Hepatocyte (in vitro differentiated cells): Measurements from ENCODE around the gene RBMS1. TPM values are rescaled to one million over a fixed set of nuclear protein-coding genes. Genes with fewer than 3 reads are reported as not detected.
A peak's percentile ranks its signal among the peaks of the same experiment; 100 is the strongest.

Experiments
- DNase-seq: peaks from one replicate; pipeline ENCODE4 v3.0.0-alpha.2; 2016; ENCODE audit warnings: low spot score
- H2AFZ ChIP-seq: fragments of 200-600 bp; sonication (generic); 2 replicates; pipeline ENCODE4 v1.6.0; 2016; ENCODE audit warnings: antibody characterized with exemption, mild to moderate bottlenecking
- H3K27ac ChIP-seq: fragments of 200-600 bp; sonication (generic); 2 replicates; pipeline ENCODE4 v1.5.1; 2016; ENCODE audit warnings: mild to moderate bottlenecking
- H3K27me3 ChIP-seq: fragments of 200-600 bp; sonication (generic); 2 replicates; pipeline ENCODE4 v1.6.1; 2016
- H3K36me3 ChIP-seq: fragments of 200-600 bp; sonication (generic); replicated peaks from 2 replicates; pipeline ENCODE4 v1.5.1; 2016; ENCODE audit warnings: low read depth; ENCODE audit not compliant: insufficient read depth
- H3K4me1 ChIP-seq: fragments of 200-600 bp; sonication (generic); 2 replicates; pipeline ENCODE4 v1.5.1; 2016; ENCODE audit warnings: mild to moderate bottlenecking, moderate library complexity; ENCODE audit not compliant: insufficient read depth
- H3K4me2 ChIP-seq: fragments of 200-600 bp; sonication (generic); 2 replicates; pipeline ENCODE4 v1.6.0; 2016
- H3K4me3 ChIP-seq: fragments of 200-600 bp; sonication (generic); 2 replicates; pipeline ENCODE4 v1.5.1; 2016; ENCODE audit warnings: mild to moderate bottlenecking
- H3K79me2 ChIP-seq: fragments of 200-600 bp; sonication (generic); 2 replicates; pipeline ENCODE4 v1.6.0; 2017; ENCODE audit warnings: mild to moderate bottlenecking
- H3K9me2 ChIP-seq: fragments of 200-600 bp; sonication (generic); replicated peaks from 2 replicates; pipeline ENCODE4 v1.6.0; 2017; ENCODE audit warnings: mild to moderate bottlenecking; ENCODE audit not compliant: insufficient read depth
- H3K9me3 ChIP-seq: fragments of 200-600 bp; sonication (generic); 2 replicates; pipeline ENCODE4 v1.5.1; 2016; ENCODE audit warnings: low read depth, mild to moderate bottlenecking
- H4K20me1 ChIP-seq: fragments of 200-600 bp; sonication (generic); 2 replicates; pipeline ENCODE4 v1.6.0; 2016; ENCODE audit warnings: mild to moderate bottlenecking; ENCODE audit not compliant: insufficient read depth, poor library complexity, severe bottlenecking
- EZH2 ChIP-seq: fragments of 200-600 bp; sonication (generic); IDR thresholded peaks from 2 replicates; pipeline ENCODE4 v1.6.1; 2016; ENCODE audit warnings: antibody characterized with exemption, mild to moderate bottlenecking, borderline replicate concordance
- EZH2phosphoT487 ChIP-seq: fragments of 200-600 bp; sonication (generic); IDR thresholded peaks from one replicate; pipeline ENCODE4 v1.6.1; 2018; ENCODE audit warnings: antibody characterized with exemption, mild to moderate bottlenecking, low read depth, moderate library complexity; ENCODE audit not compliant: unreplicated experiment, severe bottlenecking
- WGBS: methylation state at CpG from one replicate; pipeline ENCODE4 v1.1.6; 2016; ENCODE audit warnings: low lambda C conversion rate; ENCODE audit errors: missing lambda C conversion rate; 5-methylcytosine and 5-hydroxymethylcytosine counted together
- polyA plus RNA-seq: library from polyadenylated mRNA; unstranded; fragments of >200 nt; fragmentation: Nextera tagmentation; extraction: Ambion mirVana; gene quantifications from 2 replicates; pipeline ENCODE4 v1.2.1, GENCODE V29; 2016
- total RNA-seq: library from RNA; depleted of rRNA; stranded (reverse); fragments of >200 nt; gene quantifications from 2 replicates; pipeline ENCODE4 v1.2.3, GENCODE V29; 2014
- TF ChIP-seq, protein P1 (sequence below): fragments of 200-600 bp; sonication (generic); IDR thresholded peaks from 2 replicates; pipeline ENCODE4 v1.5.1; 2016; ENCODE audit warnings: antibody characterized with exemption, mild to moderate bottlenecking; ENCODE audit not compliant: poor library complexity

RBMS1 gene
- total and polyA plus RNA-seq, 2 experiments from 2014 or later, result 87.9 to 103 TPM

DNA sequence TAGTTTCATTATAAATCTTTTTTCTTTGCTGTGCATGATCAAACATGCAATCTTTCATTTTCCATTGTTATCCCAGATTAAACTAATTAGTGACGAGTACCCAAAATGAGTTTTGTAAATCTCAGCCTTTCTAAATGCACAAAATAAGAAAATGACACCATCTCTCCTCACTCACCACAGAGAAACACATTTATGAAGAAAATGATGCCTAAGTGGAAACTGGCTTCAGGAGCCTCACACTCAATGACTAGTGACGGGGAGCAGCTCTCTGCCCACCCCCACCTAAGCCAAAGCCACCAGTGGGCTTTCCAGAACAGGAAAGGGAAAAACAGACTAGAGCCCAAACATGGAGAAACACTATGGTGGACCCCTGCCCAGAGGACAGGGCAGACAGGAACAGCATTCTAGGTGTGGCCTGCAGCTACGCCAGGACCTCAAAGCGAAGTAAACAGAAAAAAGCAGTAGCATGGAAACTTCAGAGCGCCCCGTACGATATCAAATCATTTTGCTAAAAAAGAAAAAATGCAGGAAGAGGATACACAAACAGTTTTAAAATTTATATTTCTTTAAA, 113.5 kb downstream of the RBMS1 start:
- no peak for TF ChIP-seq EZH2
- TF ChIP-seq, protein P1, sequence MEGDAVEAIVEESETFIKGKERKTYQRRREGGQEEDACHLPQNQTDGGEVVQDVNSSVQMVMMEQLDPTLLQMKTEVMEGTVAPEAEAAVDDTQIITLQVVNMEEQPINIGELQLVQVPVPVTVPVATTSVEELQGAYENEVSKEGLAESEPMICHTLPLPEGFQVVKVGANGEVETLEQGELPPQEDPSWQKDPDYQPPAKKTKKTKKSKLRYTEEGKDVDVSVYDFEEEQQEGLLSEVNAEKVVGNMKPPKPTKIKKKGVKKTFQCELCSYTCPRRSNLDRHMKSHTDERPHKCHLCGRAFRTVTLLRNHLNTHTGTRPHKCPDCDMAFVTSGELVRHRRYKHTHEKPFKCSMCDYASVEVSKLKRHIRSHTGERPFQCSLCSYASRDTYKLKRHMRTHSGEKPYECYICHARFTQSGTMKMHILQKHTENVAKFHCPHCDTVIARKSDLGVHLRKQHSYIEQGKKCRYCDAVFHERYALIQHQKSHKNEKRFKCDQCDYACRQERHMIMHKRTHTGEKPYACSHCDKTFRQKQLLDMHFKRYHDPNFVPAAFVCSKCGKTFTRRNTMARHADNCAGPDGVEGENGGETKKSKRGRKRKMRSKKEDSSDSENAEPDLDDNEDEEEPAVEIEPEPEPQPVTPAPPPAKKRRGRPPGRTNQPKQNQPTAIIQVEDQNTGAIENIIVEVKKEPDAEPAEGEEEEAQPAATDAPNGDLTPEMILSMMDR, result no peak
- TF ChIP-seq EZH2phosphoT487, result no peak
- Histone ChIP-seq H3K9me3 (no peaks in the 10 kb centered on the region), H3K9me2 (no peaks in the 10 kb centered on the region), H3K4me2 (no peak overlapping the region), H3K27ac (no peak overlapping the region), H3K4me3 (no peak overlapping the region), H3K27me3 (no peaks in the 10 kb centered on the region), H3K79me2 (peaks cover 100% of the 10 kb centered on the region), H4K20me1 (peaks cover 69% of the 10 kb centered on the region), H3K4me1 (peaks cover 41% of the 10 kb centered on the region), H3K36me3 (no peaks in the 10 kb centered on the region), H2AFZ (no peak overlapping the region)
- WGBS, result 96% methylated on average over 7 of the region's 7 CpGs
- no peak for DNase-seq

DNA sequence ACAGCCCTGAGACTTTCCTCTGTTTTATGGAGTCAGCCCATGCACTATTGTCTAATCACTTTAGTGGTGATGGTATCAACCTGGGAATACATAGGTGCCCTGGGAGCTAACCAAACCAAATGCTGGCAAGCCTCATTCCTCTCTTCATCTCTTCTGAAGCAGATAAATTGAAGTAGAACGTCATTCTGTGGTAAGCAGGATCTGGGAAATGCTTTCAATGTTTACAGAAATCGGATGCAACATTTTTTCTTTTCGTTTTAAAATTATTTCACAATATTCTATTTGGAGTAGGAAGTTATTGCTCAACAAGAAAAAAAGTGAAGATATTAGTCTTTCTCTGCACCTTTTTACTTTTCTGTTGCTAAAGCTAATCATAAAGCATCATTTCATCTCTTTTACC, 114.2 kb downstream of the RBMS1 start:
- H3K27me3 ChIP-seq, result no peaks in the 10 kb centered on the region
- TF ChIP-seq EZH2, result no peak
- TF ChIP-seq, protein P1, result no peak
- TF ChIP-seq EZH2phosphoT487, result no peak
- peaks cover 100% of the 10 kb centered on the region for H3K79me2 ChIP-seq
- no peaks in the 10 kb centered on the region for H3K36me3 ChIP-seq
- peaks cover 41% of the 10 kb centered on the region for H3K4me1 ChIP-seq
- peaks cover 64% of the 10 kb centered on the region for H4K20me1 ChIP-seq
- DNase-seq, result no peak
- H3K4me3 ChIP-seq, result no peak overlapping the region
- H2AFZ ChIP-seq, result no peak overlapping the region
- peak overlapping the region; percentile 15 for H3K4me2 ChIP-seq
- H3K9me3 ChIP-seq, result no peaks in the 10 kb centered on the region
- no peaks in the 10 kb centered on the region for H3K9me2 ChIP-seq
- WGBS, result 54% methylated on average over 3 of the region's 3 CpGs
- peak overlapping the region; percentile 50 for H3K27ac ChIP-seq

DNA sequence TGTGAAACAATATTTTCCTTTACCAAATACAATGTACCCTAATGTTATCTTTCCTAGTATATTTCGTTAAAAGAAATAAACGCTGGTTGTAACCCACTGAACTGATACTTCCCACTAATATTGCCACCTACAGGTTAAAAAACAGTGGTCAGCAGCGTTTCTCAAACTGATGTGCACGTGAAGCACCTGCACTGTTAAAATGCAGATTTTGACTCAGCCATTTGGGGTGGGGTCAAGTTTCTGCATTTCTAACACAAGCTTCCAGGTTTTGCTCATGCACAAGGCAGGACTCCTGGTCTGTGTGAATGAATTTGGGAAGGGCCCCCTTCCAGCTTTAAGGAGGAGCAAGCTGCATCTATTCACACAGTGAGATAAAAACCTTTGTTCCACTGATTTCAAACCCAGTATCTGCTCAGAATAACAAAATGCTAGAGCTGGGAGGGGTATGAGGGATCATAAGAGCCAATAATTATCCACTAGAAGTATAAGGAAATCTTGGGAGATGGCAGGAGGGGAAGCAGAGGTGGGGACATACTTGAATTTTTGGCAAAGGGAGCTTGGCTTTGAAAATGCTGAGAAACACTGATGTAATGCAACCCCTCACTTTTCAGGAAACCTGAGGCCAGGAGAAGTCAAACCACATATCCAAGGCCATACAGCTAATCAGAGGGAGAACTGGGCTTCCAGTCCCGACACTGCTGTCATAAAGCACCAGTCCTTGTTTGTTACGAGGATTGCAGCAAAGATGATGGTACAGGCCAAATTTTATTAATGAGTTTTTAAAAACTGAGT, 116.2 kb downstream of the RBMS1 start:
- 65% methylated on average over 6 of the region's 6 CpGs for WGBS
- peaks cover 100% of the 10 kb centered on the region for H3K79me2 ChIP-seq
- no peak for DNase-seq
- H3K27ac ChIP-seq, result peak overlapping the region; percentile 75
- TF ChIP-seq, protein P1, result no peak
- no peak for TF ChIP-seq EZH2phosphoT487
- no peak for TF ChIP-seq EZH2
- H3K36me3 ChIP-seq, result no peaks in the 10 kb centered on the region
- peaks cover 41% of the 10 kb centered on the region for H3K4me1 ChIP-seq
- peak overlapping the region; percentile 35 for H3K4me2 ChIP-seq
- no peak overlapping the region for H2AFZ ChIP-seq
- H4K20me1 ChIP-seq, result peaks cover 58% of the 10 kb centered on the region
- H3K27me3 ChIP-seq, result no peaks in the 10 kb centered on the region
- no peaks in the 10 kb centered on the region for H3K9me3 ChIP-seq
- no peaks in the 10 kb centered on the region for H3K9me2 ChIP-seq
- no peak overlapping the region for H3K4me3 ChIP-seq
